HepG2 (cell line): ENCODE results near the gene TMEM141. TPM values are rescaled to one million over a fixed set of nuclear protein-coding genes. Genes with fewer than 3 reads are reported as not detected.

Experiments
- AKAP8 ChIP-seq: sonication (generic); formaldehyde crosslinking; IDR thresholded peaks from 2 replicates; pipeline ENCODE4 v1.5.1; 2020; ENCODE audit warnings: mild to moderate bottlenecking, missing genetic modification reagents
- BRCA1 ChIP-seq: sonication (generic); formaldehyde crosslinking; IDR thresholded peaks from 2 replicates; pipeline ENCODE4 v1.4.0; 2020; ENCODE audit warnings: missing genetic modification reagents
- CEBPB ChIP-seq: IDR thresholded peaks from 2 replicates; pipeline ENCODE4 v1.6.1; 2011; ENCODE audit warnings: low read depth, low read length, improper control_type of control experiment, borderline replicate concordance
- CSRNP2 ChIP-seq: sonication (generic); formaldehyde crosslinking; conservative IDR thresholded peaks from 2 replicates; pipeline ENCODE4 v1.8.0; 2022; ENCODE audit warnings: low read depth, missing genetic modification reagents
- CTCF ChIP-seq: sonication (generic); formaldehyde crosslinking; IDR thresholded peaks from 2 replicates; pipeline ENCODE4 v1.5.0; 2020; ENCODE audit warnings: mild to moderate bottlenecking, missing genetic modification reagents, moderate library complexity
- EED ChIP-seq: sonication (generic); formaldehyde crosslinking; IDR thresholded peaks from 2 replicates; pipeline ENCODE4 v1.5.0; 2020; ENCODE audit warnings: mild to moderate bottlenecking, missing genetic modification reagents
- FOXA3 ChIP-seq: IDR thresholded peaks from 2 replicates; pipeline ENCODE4 v1.6.1; 2016; ENCODE audit warnings: missing genetic modification reagents, missing compliant biosample characterization
- JDP2 ChIP-seq: sonication (generic); formaldehyde crosslinking; IDR thresholded peaks from 2 replicates; pipeline ENCODE4 v1.8.1; 2022; ENCODE audit warnings: missing genetic modification reagents, borderline replicate concordance
- MED8 ChIP-seq: sonication (generic); formaldehyde crosslinking; IDR thresholded peaks from 2 replicates; pipeline ENCODE4 v1.8.1; 2023; ENCODE audit warnings: mild to moderate bottlenecking, missing genetic modification reagents; ENCODE audit not compliant: insufficient replicate concordance
- MEF2D ChIP-seq: sonication (generic); formaldehyde crosslinking; IDR thresholded peaks from 2 replicates; pipeline ENCODE4 v1.5.1; 2020; ENCODE audit warnings: mild to moderate bottlenecking, missing genetic modification reagents
- PHF5A ChIP-seq: IDR thresholded peaks from one replicate; pipeline ENCODE4 v1.6.1; 2018; ENCODE audit warnings: low read depth, missing genetic modification reagents; ENCODE audit not compliant: unreplicated experiment
- RARA ChIP-seq: IDR thresholded peaks from 2 replicates; pipeline ENCODE4 v1.6.1; 2016; ENCODE audit warnings: missing genetic modification reagents, missing compliant biosample characterization
- RFX3 ChIP-seq: IDR thresholded peaks from 2 replicates; pipeline ENCODE4 v1.6.1; 2016; ENCODE audit warnings: missing biosample characterization, missing genetic modification reagents
- SMARCE1 ChIP-seq: fragments of 450-650 bp; IDR thresholded peaks from 2 replicates; pipeline ENCODE4 v1.6.1; 2017; ENCODE audit warnings: borderline replicate concordance
- SOX5 ChIP-seq: IDR thresholded peaks from 2 replicates; pipeline ENCODE4 v1.6.1; 2016; ENCODE audit warnings: borderline replicate concordance
- SRSF1 ChIP-seq: fragments of 200-400 bp; formaldehyde crosslinking; optimal IDR thresholded peaks from 2 replicates; pipeline ENCODE3; 2017; ENCODE audit warnings: mild to moderate bottlenecking, low read depth, low read length, moderate library complexity
- STAT6 ChIP-seq: sonication (generic); formaldehyde crosslinking; IDR thresholded peaks from 2 replicates; pipeline ENCODE4 v1.4.0; 2020; ENCODE audit warnings: missing genetic modification reagents, mild to moderate bottlenecking, borderline replicate concordance
- ZNF224 ChIP-seq: sonication (generic); formaldehyde crosslinking; IDR thresholded peaks from 2 replicates; pipeline ENCODE4 v1.5.0; 2020; ENCODE audit warnings: mild to moderate bottlenecking, missing genetic modification reagents
- ZNF296 ChIP-seq: sonication (generic); formaldehyde crosslinking; conservative IDR thresholded peaks from 2 replicates; pipeline ENCODE4 v1.5.0; 2020; ENCODE audit warnings: mild to moderate bottlenecking, missing genetic modification reagents
- ZNF354B ChIP-seq: sonication (generic); formaldehyde crosslinking; IDR thresholded peaks from 2 replicates; pipeline ENCODE4 v1.8.0; 2022; ENCODE audit warnings: mild to moderate bottlenecking, missing genetic modification reagents
- ZNF589 ChIP-seq: sonication (generic); formaldehyde crosslinking; conservative IDR thresholded peaks from 2 replicates; pipeline ENCODE4 v1.8.0; 2022; ENCODE audit warnings: mild to moderate bottlenecking, moderate library complexity, missing genetic modification reagents
- ZNF644 ChIP-seq: IDR thresholded peaks from 2 replicates; pipeline ENCODE4 v1.6.1; 2016; ENCODE audit warnings: low read depth
- ZNF770 ChIP-seq: sonication (generic); formaldehyde crosslinking; IDR thresholded peaks from 2 replicates; pipeline ENCODE4 v1.5.0; 2020; ENCODE audit warnings: mild to moderate bottlenecking, missing genetic modification reagents
- polyA plus RNA-seq, 8 experiments: library from polyadenylated mRNA; depleted of rRNA in 3 of 8; stranded (reverse) in 7 of 8; unstranded in 1 of 8; fragments of >200 nt; fragmentation: Illumina TruSeq in 4 of 8; extraction: Trizol in 4 of 8; gene quantifications; 2 replicates each; pipeline versions ENCODE4 v1.2.1 to v1.2.3, GENCODE V29; 2011 to 2016; ENCODE audit warnings: low read depth in 4 of 8, missing spikeins in 1 of 8, mixed read lengths in 1 of 8; ENCODE audit not compliant: insufficient read depth in 1 of 8
- total RNA-seq, 5 experiments: library from RNA; depleted of rRNA; stranded (reverse); fragments of >200 nt; fragmentation: Illumina TruSeq; extraction: Trizol; gene quantifications; 2 replicates each; pipeline ENCODE4 v1.2.3, GENCODE V29; 2016; ENCODE audit warnings: low read depth in 1 of 5

TMEM141 gene
- total and polyA plus RNA-seq, 2 of the 13 experiments (the other 11 are each of a cell fraction or from before 2014, with no cell fraction given) = 81.0 to 202 TPM

- 0 out of 2 replicates have a peak, but pooled peaks have one; percentile 53 for TF ChIP-seq ZNF589 (CRISPR knock-in tag)
- peak; percentile 44 for TF ChIP-seq MED8 (CRISPR knock-in tag)
- no peak for TF ChIP-seq ZNF224 (CRISPR knock-in tag)
- no peak for TF ChIP-seq PHF5A (CRISPR knock-in tag)
- TF ChIP-seq RARA = no peak
- no peak; the same call in 1 of the 2 replicates for TF ChIP-seq CTCF (CRISPR knock-in tag)
- no peak for TF ChIP-seq MEF2D (CRISPR knock-in tag)
- no peak for TF ChIP-seq SMARCE1
- TF ChIP-seq ZNF644 (CRISPR knock-in tag) = no peak
- TF ChIP-seq SRSF1 = no peak
- no peak for TF ChIP-seq STAT6 (CRISPR knock-in tag)
- TF ChIP-seq JDP2 (CRISPR knock-in tag) = no peak
- no peak for TF ChIP-seq EED (CRISPR knock-in tag)
- peak; percentile 100 for TF ChIP-seq AKAP8 (CRISPR knock-in tag)
- TF ChIP-seq CEBPB = no peak
- no peak for TF ChIP-seq SOX5 (CRISPR knock-in tag)
- peak; percentile 81 for TF ChIP-seq RFX3 (CRISPR knock-in tag)
- no peak for TF ChIP-seq FOXA3
- TF ChIP-seq ZNF296 (CRISPR knock-in tag) = no peak
- no peak for TF ChIP-seq CSRNP2
- TF ChIP-seq ZNF354B (CRISPR knock-in tag) = no peak
- TF ChIP-seq BRCA1 = no peak
- TF ChIP-seq ZNF770 (CRISPR knock-in tag) = no peak
These were observed 49.9 kb downstream of the TMEM141 start (continued) for GRCh38 chr9:136840877-136841645.
